PC-9 (cell line): ENCODE results near the gene UNC5C.

ENCODE experiments used
- EZH2 ChIP-seq: fragments of 200-600 bp; sonication (generic); IDR thresholded peaks from 2 replicates; pipeline ENCODE4 v1.8.0; 2017; ENCODE audit warnings: antibody characterized with exemption, low read depth
- TF ChIP-seq, protein P1 (sequence below): fragments of 200-600 bp; sonication (generic); conservative IDR thresholded peaks from 2 replicates; pipeline ENCODE4 v1.6.1; 2017; ENCODE audit warnings: mixed run types, antibody characterized with exemption, mild to moderate bottlenecking, moderate library complexity

DNA sequence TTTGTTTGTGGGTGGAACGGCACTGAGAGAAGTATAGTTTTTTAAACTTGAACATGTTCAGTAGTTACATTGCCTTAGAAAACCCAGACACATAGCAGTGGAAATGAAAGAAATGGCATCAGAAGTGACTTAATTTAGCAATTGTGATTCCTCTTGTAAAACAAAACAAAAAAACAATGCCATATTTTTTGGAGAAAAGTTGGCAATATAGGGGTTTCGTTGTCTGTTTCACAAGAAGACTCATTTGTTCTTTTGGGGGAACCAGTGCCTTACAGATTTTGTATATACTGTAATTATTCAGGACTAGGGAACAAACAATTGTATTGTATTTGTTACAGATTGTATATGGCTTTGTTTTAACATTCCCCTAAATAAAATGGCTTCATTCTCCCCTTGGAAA is 390.7 kb downstream of the UNC5C start:
- TF ChIP-seq, protein P1, sequence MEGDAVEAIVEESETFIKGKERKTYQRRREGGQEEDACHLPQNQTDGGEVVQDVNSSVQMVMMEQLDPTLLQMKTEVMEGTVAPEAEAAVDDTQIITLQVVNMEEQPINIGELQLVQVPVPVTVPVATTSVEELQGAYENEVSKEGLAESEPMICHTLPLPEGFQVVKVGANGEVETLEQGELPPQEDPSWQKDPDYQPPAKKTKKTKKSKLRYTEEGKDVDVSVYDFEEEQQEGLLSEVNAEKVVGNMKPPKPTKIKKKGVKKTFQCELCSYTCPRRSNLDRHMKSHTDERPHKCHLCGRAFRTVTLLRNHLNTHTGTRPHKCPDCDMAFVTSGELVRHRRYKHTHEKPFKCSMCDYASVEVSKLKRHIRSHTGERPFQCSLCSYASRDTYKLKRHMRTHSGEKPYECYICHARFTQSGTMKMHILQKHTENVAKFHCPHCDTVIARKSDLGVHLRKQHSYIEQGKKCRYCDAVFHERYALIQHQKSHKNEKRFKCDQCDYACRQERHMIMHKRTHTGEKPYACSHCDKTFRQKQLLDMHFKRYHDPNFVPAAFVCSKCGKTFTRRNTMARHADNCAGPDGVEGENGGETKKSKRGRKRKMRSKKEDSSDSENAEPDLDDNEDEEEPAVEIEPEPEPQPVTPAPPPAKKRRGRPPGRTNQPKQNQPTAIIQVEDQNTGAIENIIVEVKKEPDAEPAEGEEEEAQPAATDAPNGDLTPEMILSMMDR = no peak
- no peak for TF ChIP-seq EZH2
